Amygdala (tissue), 56 donors: Measurements from ENCODE around the gene GRHL1.
A peak's percentile ranks its signal among the peaks of the same experiment; 100 is the strongest.
"Not testable (repeated sequence)": the region's sequence is repeated elsewhere in the genome, so short reads cannot be mapped to it uniquely, and the experiment has no call there.

Experiments used
- DNase-seq, 56 donors: peaks; one replicate each; lab custom pipeline; 2025; lab: John Stamatoyannopoulos, UW

GRHL1 gene

GRCh38 chr2:10019602-10020400, 68.3 kb downstream of the GRHL1 start:
- no peak for DNase-seq

GRCh38 chr2:10022041-10022421, 70.5 kb downstream of the GRHL1 start:
- no peak for DNase-seq

GRCh38 chr2:10022445-10022844, 71.0 kb downstream of the GRHL1 start:
- DNase-seq, result no peak

- DNase-seq, result no peak
Observed at GRCh38 chr2:10022966-10023662, 71.6 kb downstream of the GRHL1 start.

GRCh38 chr2:10026940-10027569, 75.6 kb downstream of the GRHL1 start:
- no peak for DNase-seq

GRCh38 chr2:10027660-10028330, 76.3 kb downstream of the GRHL1 start:
- DNase-seq, result no peak

- no peak for DNase-seq
Observed at GRCh38 chr2:10028407-10028987, 77.0 kb downstream of the GRHL1 start.

- DNase-seq, result peak in 3 of 56 donors; percentile 20 to 35 (median 24)
Observed at GRCh38 chr2:10028988-10029874, 77.7 kb downstream of the GRHL1 start.

- no peak for DNase-seq
Observed at GRCh38 chr2:10029875-10030223, 78.4 kb downstream of the GRHL1 start.

- peak in 5 of 56 donors; percentile 14 to 58 (median 25) for DNase-seq
Observed at GRCh38 chr2:10030311-10030736, 78.8 kb downstream of the GRHL1 start.

GRCh38 chr2:10030798-10031197, 79.3 kb downstream of the GRHL1 start:
- not testable (repeated sequence) for DNase-seq

- no peak for DNase-seq
Observed at GRCh38 chr2:10031886-10032745, 80.6 kb downstream of the GRHL1 start.

GRCh38 chr2:10032746-10033105, 81.2 kb downstream of the GRHL1 start:
- no peak for DNase-seq

GRCh38 chr2:10033251-10034006, 81.9 kb downstream of the GRHL1 start:
- no peak for DNase-seq

- DNase-seq, result no peak
Observed at GRCh38 chr2:10034333-10035052, 83.0 kb downstream of the GRHL1 start.

GRCh38 chr2:10035053-10035422, 83.5 kb downstream of the GRHL1 start:
- no peak for DNase-seq

- no peak for DNase-seq
Observed at GRCh38 chr2:10035633-10036032, 84.1 kb downstream of the GRHL1 start.
